Right lobe of liver (tissue), 4 donors: ENCODE measurements around the gene UGT1A4.

Experiments
- POLR2A ChIP-seq: fragments of 450-650 bp; IDR thresholded peaks from one replicate; pipeline ENCODE4 v1.6.1; 2017; ENCODE audit warnings: antibody characterized with exemption, mild to moderate bottlenecking
- TF ChIP-seq, protein P1 (sequence below), 4 donors: fragments of 200-600 bp in 3 of 4; fragments of 450-650 bp in 1 of 4; IDR thresholded peaks; one replicate each; pipeline versions ENCODE4 v1.5.1 to v1.8.0; 2016 to 2022; ENCODE audit warnings: antibody characterized with exemption in 4 of 4, mild to moderate bottlenecking in 2 of 4
- donor health status: DM: no; HTN: no; CAD: no.
- donor health status: DM: no; HTN: no; CAD: no.
- donor health status: DM: no; HTN: yes; CAD: no.

DNA sequence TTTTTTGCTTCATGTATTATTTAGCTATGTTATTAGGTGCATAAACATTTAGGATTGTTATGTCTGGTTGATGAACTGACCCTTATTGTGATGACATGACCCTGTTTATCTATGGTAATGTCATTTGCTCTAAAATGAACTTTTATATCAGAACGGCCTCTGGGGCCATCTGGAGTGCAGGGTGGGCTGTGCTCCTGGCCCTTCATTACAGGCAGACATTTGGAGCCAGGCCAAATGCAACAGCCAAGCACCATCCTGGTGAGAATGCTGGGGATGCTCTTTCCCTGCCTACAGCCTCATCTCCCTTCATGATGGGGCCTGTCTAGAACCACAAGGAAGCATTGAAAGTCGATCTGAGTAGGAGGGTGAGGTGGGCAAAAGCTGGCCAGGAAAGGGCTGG, 97.8 kb downstream of the UGT1A4 start:
- TF ChIP-seq, protein P1, sequence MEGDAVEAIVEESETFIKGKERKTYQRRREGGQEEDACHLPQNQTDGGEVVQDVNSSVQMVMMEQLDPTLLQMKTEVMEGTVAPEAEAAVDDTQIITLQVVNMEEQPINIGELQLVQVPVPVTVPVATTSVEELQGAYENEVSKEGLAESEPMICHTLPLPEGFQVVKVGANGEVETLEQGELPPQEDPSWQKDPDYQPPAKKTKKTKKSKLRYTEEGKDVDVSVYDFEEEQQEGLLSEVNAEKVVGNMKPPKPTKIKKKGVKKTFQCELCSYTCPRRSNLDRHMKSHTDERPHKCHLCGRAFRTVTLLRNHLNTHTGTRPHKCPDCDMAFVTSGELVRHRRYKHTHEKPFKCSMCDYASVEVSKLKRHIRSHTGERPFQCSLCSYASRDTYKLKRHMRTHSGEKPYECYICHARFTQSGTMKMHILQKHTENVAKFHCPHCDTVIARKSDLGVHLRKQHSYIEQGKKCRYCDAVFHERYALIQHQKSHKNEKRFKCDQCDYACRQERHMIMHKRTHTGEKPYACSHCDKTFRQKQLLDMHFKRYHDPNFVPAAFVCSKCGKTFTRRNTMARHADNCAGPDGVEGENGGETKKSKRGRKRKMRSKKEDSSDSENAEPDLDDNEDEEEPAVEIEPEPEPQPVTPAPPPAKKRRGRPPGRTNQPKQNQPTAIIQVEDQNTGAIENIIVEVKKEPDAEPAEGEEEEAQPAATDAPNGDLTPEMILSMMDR (IDR thresholded peaks at IDR 0.05): no peak
- no peak for TF ChIP-seq POLR2A
